ENCODE measurements around the gene ROBO3.
A peak's percentile ranks its signal among the peaks of the same experiment; 100 is the strongest.

ROBO3 gene

GRCh38 chr11:124843616-124843910 is 21.7 kb upstream of the ROBO3 start:
- no peak for DNase-seq

- DNase-seq = no peak
Measured at GRCh38 chr11:124844664-124845079, 20.6 kb upstream of the ROBO3 start.

- DNase-seq = no peak
Measured at GRCh38 chr11:124846070-124846673, 19.1 kb upstream of the ROBO3 start.

- DNase-seq = no peak
Measured at GRCh38 chr11:124859171-124859570, 6.1 kb upstream of the ROBO3 start.

- DNase-seq = no peak
Measured at GRCh38 chr11:124861670-124862069, 3.6 kb upstream of the ROBO3 start.

GRCh38 chr11:124863137-124863825 is 2.0 kb upstream of the ROBO3 start:
- DNase-seq = no peak

- DNase-seq = no peak
Measured at GRCh38 chr11:124863826-124864165, 1.4 kb upstream of the ROBO3 start.

- DNase-seq = no peak
Measured at GRCh38 chr11:124864176-124864891, 898 bp upstream of the ROBO3 start.

- DNase-seq = no peak
Measured at GRCh38 chr11:124864892-124865180, 396 bp upstream of the ROBO3 start.

- peak; percentile 31 for DNase-seq
Measured at GRCh38 chr11:124865902-124866851, 945 bp downstream of the ROBO3 start.

GRCh38 chr11:124867700-124868099 is 2.5 kb downstream of the ROBO3 start:
- DNase-seq = no peak

- no peak for DNase-seq
Measured at GRCh38 chr11:124868331-124869274, 3.4 kb downstream of the ROBO3 start.

GRCh38 chr11:124869331-124869730 is 4.1 kb downstream of the ROBO3 start:
- DNase-seq = no peak

- no peak for DNase-seq
Measured at GRCh38 chr11:124869856-124870387, 4.7 kb downstream of the ROBO3 start.

GRCh38 chr11:124870430-124870829 is 5.2 kb downstream of the ROBO3 start:
- DNase-seq = no peak

GRCh38 chr11:124872280-124872679 is 7.0 kb downstream of the ROBO3 start:
- no peak for DNase-seq

GRCh38 chr11:124872741-124873140 is 7.5 kb downstream of the ROBO3 start:
- DNase-seq = no peak

GRCh38 chr11:124873951-124874350 is 8.7 kb downstream of the ROBO3 start:
- no peak for DNase-seq

GRCh38 chr11:124874571-124875255 is 9.5 kb downstream of the ROBO3 start:
- DNase-seq = no peak

GRCh38 chr11:124875401-124875800 is 10.2 kb downstream of the ROBO3 start:
- no peak for DNase-seq
